Measurements from ENCODE around the gene CYSTM1. TPM values are rescaled to one million over a fixed set of nuclear protein-coding genes. Genes with fewer than 3 reads are reported as not detected.

CYSTM1 gene
- total and polyA plus RNA-seq, 2 of the 8 experiments (the other 6 are each of a cell fraction or from before 2014, with no cell fraction given), result 25.0 to 47.8 TPM

DNA sequence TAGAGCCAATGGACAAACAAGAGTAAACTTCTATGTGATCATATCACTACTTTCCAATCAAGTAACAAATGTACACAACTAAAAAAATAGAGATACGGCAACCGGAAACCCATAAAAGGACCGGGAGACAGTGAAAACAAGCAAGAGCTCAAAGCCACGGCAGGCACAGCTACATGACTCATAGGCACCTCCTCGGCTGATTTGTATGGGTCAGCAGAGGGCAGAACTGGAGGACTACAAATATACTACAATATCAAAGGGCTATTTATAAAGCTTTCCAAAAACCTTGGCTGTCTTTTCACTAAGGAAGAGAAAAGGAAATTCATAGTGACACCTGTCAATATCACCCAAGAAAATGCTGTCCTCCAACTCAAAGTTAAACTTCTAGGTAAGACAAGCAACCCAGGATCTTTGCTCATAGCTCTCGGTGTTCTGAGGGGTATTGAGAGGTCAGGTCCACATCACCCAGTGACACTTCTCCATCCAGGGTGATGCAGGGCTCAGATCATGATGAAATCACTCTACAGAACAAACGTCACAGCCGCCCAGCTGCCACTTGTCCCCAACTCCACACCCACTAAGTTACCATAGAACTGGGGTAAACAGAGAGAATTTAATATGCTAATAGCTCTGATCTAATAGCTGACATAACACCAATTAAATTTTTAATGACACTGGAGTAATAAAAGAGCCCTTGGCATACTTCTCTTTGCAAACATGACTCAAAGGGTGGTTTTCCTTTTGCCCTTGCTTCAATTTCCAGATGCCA lies 86.6 kb downstream of the CYSTM1 start:
- H4K20me1 ChIP-seq (replicated peaks in 1 of 2; ENCODE audit: control insufficient read depth in 1 of 2, insufficient read depth in 2 of 2, low read length in 2 of 2), result peaks cover 0 to 2% of the 10 kb centered on the region in 2 experiments
- ChIA-PET POLR2A (ENCODE audit: partially characterized antibody) (no interaction called here), CTCF (ENCODE audit: partially characterized antibody) (interaction anchor here (0.9 to 25.9 kb wide), 9 partner anchors 9 to 111 kb away, joined by 3 to 676 read pairs (median 6); partner anchors contain the start of gene HBEGF)
- no peak overlapping the region for H2BK15ac ChIP-seq (ENCODE audit: low read length)
- H3K23me2 ChIP-seq (ENCODE audit: low read depth, low read length), result no peaks in the 10 kb centered on the region
- WGBS, 2 experiments (ENCODE audit: extremely low coverage in 1 of 2, insufficient coverage in 1 of 2, insufficient read length in 1 of 2, insufficient replicate concordance in 2 of 2, low coverage in 1 of 2, low lambda C conversion rate in 2 of 2, missing lambda C conversion rate in 1 of 2), result 87% methylated on average over 8 of the region's 8 CpGs; no CpG with 5 or more reads in 1 of the 2 experiments
- H3K36me3 ChIP-seq (ENCODE audit: control insufficient read depth in 2 of 4, insufficient read depth in 4 of 4, low read length in 3 of 4), result no peaks in the 10 kb centered on the region
- H4K8ac ChIP-seq (ENCODE audit: extremely low read depth, insufficient read depth, low read length), result no peak overlapping the region
- 0 out of 4 replicates have a peak, but pooled peaks cover 0 to 13% of the 10 kb centered on the region in 2 experiments for H3K79me2 ChIP-seq (ENCODE audit: control insufficient read depth in 1 of 2, insufficient read depth in 2 of 2, low read length in 2 of 2)
- H3K23ac ChIP-seq (ENCODE audit: insufficient read length), result no peak overlapping the region
- H3K4me2 ChIP-seq (ENCODE audit: insufficient read depth in 1 of 2, low read depth in 2 of 2, low read length in 2 of 2), result no peak overlapping the region
- peaks cover 2% of the 10 kb centered on the region; the same call in 1 of the 2 replicates for H3K79me1 ChIP-seq (ENCODE audit: low read depth, low read length)
- H3K4me1 ChIP-seq (replicated peaks in 1 of 4; ENCODE audit: control insufficient read depth in 3 of 4, insufficient read depth in 4 of 4, low read length in 3 of 4), result peaks cover 0 to 2% (median 0%) of the 10 kb centered on the region in 4 experiments; a peak in 4 of 7 replicates
- H2AFZ ChIP-seq (ENCODE audit: low read length), result no peak overlapping the region
- FAIRE-seq (no peak), DNase-seq (ENCODE audit: low read depth in 1 of 2, low spot score in 2 of 2) (no peak)
- no peak overlapping the region for H3K56ac ChIP-seq (replicated peaks; ENCODE audit: insufficient read length, low read depth, low read length)
- no peak overlapping the region for H2AK5ac ChIP-seq (ENCODE audit: low read depth, low read length)
- no peak overlapping the region for H2BK20ac ChIP-seq (ENCODE audit: low read length)
- H3K4me3 ChIP-seq (ENCODE audit: extremely low read depth in 1 of 4, insufficient read depth in 2 of 4, low read depth in 3 of 4, low read length in 4 of 4), result no peak overlapping the region
- H2BK120ac ChIP-seq (replicated peaks; ENCODE audit: low read depth, low read length), result no peak overlapping the region
- no peak overlapping the region for H4K5ac ChIP-seq (ENCODE audit: insufficient read length, low read depth, low read length)
- no peak overlapping the region for H2BK5ac ChIP-seq (ENCODE audit: low read depth, low read length)
- H3K27me3 ChIP-seq (replicated peaks in 1 of 4; ENCODE audit: control insufficient read depth in 3 of 4, extremely low read depth in 1 of 4, insufficient read depth in 3 of 4, low read length in 3 of 4), result no peaks in the 10 kb centered on the region
- no peak overlapping the region for H3K27ac ChIP-seq (ENCODE audit: low read depth, low read length)
- no peak overlapping the region for H3K18ac ChIP-seq (ENCODE audit: extremely low read depth, low read length)
- H3K4ac ChIP-seq (replicated peaks; ENCODE audit: insufficient read length, low read depth, low read length), result no peak overlapping the region
- H2BK12ac ChIP-seq (ENCODE audit: low read depth, low read length), result no peak overlapping the region
- no peak overlapping the region for H3K14ac ChIP-seq (ENCODE audit: insufficient read length)
- H4K91ac ChIP-seq (replicated peaks; ENCODE audit: insufficient read length, low read length), result no peak overlapping the region
- H3K9ac ChIP-seq (replicated peaks in 1 of 4; ENCODE audit: extremely low read depth in 1 of 4, low read depth in 3 of 4, low read length in 3 of 4), result no peak overlapping the region
- no peaks in the 10 kb centered on the region; a peak in 1 of 4 replicates for H3K9me3 ChIP-seq (ENCODE audit: insufficient read depth in 2 of 2, low read depth in 1 of 2, low read length in 1 of 2)
- TF ChIP-seq TBP (IDR thresholded peaks at IDR 0.05; ENCODE audit: low read depth, low read length) (no peak), RXRA (IDR thresholded peaks at IDR 0.05; ENCODE audit: insufficient read depth, low read depth, low read length) (no peak), SRF (IDR thresholded peaks at IDR 0.05; ENCODE audit: low read depth, low read length) (no peak)

Measured in H1 (cell line).